ENCODE results near the gene PPM1L.

Gene PPM1L

DNA sequence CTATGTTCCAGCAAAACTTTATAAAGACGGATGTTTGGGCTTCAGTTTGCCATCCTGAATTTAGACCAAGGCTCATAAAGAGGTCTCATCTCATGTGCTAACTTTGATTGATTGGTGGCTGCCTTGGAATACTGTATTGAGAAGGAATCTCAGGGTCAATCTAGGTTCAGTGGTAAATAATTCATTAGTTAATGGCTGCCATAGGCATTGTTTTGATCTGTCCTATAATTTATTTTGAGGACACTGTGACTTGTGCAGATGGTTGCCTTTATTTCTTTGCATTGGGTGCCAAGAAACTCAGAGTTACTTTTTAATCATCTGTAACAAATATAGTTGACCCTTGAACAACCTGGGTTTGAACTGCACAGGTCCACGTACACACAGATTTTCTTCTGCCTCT, 189.3 kb downstream of the PPM1L start:
- H3K4me3 ChIP-seq (replicated peaks; ENCODE audit: insufficient read depth, low read length) = no peak overlapping the region
- H3K27me3 ChIP-seq (ENCODE audit: insufficient read depth, poor library complexity, severe bottlenecking) = no peaks in the 10 kb centered on the region
- TF ChIP-seq, protein P1, sequence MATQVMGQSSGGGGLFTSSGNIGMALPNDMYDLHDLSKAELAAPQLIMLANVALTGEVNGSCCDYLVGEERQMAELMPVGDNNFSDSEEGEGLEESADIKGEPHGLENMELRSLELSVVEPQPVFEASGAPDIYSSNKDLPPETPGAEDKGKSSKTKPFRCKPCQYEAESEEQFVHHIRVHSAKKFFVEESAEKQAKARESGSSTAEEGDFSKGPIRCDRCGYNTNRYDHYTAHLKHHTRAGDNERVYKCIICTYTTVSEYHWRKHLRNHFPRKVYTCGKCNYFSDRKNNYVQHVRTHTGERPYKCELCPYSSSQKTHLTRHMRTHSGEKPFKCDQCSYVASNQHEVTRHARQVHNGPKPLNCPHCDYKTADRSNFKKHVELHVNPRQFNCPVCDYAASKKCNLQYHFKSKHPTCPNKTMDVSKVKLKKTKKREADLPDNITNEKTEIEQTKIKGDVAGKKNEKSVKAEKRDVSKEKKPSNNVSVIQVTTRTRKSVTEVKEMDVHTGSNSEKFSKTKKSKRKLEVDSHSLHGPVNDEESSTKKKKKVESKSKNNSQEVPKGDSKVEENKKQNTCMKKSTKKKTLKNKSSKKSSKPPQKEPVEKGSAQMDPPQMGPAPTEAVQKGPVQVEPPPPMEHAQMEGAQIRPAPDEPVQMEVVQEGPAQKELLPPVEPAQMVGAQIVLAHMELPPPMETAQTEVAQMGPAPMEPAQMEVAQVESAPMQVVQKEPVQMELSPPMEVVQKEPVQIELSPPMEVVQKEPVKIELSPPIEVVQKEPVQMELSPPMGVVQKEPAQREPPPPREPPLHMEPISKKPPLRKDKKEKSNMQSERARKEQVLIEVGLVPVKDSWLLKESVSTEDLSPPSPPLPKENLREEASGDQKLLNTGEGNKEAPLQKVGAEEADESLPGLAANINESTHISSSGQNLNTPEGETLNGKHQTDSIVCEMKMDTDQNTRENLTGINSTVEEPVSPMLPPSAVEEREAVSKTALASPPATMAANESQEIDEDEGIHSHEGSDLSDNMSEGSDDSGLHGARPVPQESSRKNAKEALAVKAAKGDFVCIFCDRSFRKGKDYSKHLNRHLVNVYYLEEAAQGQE (IDR thresholded peaks at IDR 0.05; ENCODE audit: insufficient replicate concordance, low read depth) = no peak
- TF ChIP-seq POLR2AphosphoS5 (IDR thresholded peaks at IDR 0.05; ENCODE audit: low read depth) (no peak), GABPA (IDR thresholded peaks at IDR 0.05; ENCODE audit: low read depth) (no peak), SPI1 (IDR thresholded peaks at IDR 0.05; ENCODE audit: borderline replicate concordance, low read depth) (no peak)
- TF ChIP-seq, protein P2, sequence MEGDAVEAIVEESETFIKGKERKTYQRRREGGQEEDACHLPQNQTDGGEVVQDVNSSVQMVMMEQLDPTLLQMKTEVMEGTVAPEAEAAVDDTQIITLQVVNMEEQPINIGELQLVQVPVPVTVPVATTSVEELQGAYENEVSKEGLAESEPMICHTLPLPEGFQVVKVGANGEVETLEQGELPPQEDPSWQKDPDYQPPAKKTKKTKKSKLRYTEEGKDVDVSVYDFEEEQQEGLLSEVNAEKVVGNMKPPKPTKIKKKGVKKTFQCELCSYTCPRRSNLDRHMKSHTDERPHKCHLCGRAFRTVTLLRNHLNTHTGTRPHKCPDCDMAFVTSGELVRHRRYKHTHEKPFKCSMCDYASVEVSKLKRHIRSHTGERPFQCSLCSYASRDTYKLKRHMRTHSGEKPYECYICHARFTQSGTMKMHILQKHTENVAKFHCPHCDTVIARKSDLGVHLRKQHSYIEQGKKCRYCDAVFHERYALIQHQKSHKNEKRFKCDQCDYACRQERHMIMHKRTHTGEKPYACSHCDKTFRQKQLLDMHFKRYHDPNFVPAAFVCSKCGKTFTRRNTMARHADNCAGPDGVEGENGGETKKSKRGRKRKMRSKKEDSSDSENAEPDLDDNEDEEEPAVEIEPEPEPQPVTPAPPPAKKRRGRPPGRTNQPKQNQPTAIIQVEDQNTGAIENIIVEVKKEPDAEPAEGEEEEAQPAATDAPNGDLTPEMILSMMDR (IDR thresholded peaks at IDR 0.05; ENCODE audit: insufficient read depth, low read length) = no peak
- no peak overlapping the region for H3K27ac ChIP-seq (replicated peaks)
- DNase-seq (ENCODE audit: low read depth in 1 of 2, low spot score in 1 of 2) = no peak

DNA sequence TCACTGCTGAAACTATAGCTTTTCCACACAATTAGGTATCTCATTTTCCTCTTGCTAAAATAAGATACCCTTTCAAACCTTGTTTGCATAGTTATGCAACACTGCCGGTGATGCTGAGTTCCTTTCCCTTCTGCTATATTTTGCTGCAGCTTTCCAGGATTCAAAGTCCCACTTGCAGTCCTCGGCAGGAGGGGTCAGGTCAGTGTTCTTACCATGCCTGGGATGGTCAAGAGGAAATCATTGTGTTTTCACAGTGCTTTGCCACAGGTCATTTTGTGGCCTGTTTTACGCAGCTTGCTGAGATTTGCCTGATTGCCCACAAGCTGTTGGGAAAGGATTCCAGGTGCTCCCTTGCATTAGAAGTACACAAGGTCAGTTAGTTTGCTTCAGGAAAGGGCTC, 192.2 kb downstream of the PPM1L start:
- TF ChIP-seq, protein P2 (IDR thresholded peaks at IDR 0.05; ENCODE audit: insufficient read depth, low read length) = no peak
- TF ChIP-seq SPI1 (IDR thresholded peaks at IDR 0.05; ENCODE audit: borderline replicate concordance, low read depth) (no peak), POLR2AphosphoS5 (IDR thresholded peaks at IDR 0.05; ENCODE audit: low read depth) (no peak), GABPA (IDR thresholded peaks at IDR 0.05; ENCODE audit: low read depth) (no peak)
- TF ChIP-seq, protein P1 (IDR thresholded peaks at IDR 0.05; ENCODE audit: insufficient replicate concordance, low read depth) = no peak
- H3K4me3 ChIP-seq (replicated peaks; ENCODE audit: insufficient read depth, low read length) = no peak overlapping the region
- no peak overlapping the region for H3K27ac ChIP-seq (replicated peaks)
- H3K27me3 ChIP-seq (ENCODE audit: insufficient read depth, poor library complexity, severe bottlenecking) = no peaks in the 10 kb centered on the region
- no peak for DNase-seq (ENCODE audit: low read depth in 1 of 2, low spot score in 1 of 2)

DNA sequence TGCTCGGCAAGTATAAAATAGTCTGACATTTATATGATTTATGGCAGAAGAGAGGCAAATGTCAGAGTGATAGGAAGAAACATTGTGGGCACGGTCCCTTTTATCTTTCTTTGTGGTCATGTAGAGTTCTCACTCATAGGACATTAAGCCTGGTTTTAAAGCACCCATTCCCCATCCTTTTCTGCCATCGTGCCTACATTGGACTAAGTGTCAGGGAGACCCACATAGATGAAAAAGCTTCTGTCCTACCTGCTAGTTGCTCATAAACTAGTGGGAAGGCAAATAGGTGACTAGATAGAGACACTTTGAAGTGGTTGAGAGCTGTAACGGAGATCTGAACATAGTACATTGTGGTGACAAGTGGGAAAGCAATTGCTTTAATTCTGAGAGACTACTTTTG, 193.4 kb downstream of the PPM1L start:
- TF ChIP-seq, protein P2 (IDR thresholded peaks at IDR 0.05; ENCODE audit: insufficient read depth, low read length) = no peak
- TF ChIP-seq SPI1 (IDR thresholded peaks at IDR 0.05; ENCODE audit: borderline replicate concordance, low read depth) = no peak
- TF ChIP-seq, protein P1 (IDR thresholded peaks at IDR 0.05; ENCODE audit: insufficient replicate concordance, low read depth) = no peak
- no peak for TF ChIP-seq GABPA (IDR thresholded peaks at IDR 0.05; ENCODE audit: low read depth)
- TF ChIP-seq POLR2AphosphoS5 (IDR thresholded peaks at IDR 0.05; ENCODE audit: low read depth) = no peak
- no peak for DNase-seq (ENCODE audit: low read depth in 1 of 2, low spot score in 1 of 2)
- H3K27ac ChIP-seq (replicated peaks) = no peak overlapping the region
- H3K4me3 ChIP-seq (replicated peaks; ENCODE audit: insufficient read depth, low read length) = no peak overlapping the region
- H3K27me3 ChIP-seq (ENCODE audit: insufficient read depth, poor library complexity, severe bottlenecking) = no peaks in the 10 kb centered on the region
